Measurements from ENCODE around the gene TMEM225B.

The TMEM225B gene

DNA sequence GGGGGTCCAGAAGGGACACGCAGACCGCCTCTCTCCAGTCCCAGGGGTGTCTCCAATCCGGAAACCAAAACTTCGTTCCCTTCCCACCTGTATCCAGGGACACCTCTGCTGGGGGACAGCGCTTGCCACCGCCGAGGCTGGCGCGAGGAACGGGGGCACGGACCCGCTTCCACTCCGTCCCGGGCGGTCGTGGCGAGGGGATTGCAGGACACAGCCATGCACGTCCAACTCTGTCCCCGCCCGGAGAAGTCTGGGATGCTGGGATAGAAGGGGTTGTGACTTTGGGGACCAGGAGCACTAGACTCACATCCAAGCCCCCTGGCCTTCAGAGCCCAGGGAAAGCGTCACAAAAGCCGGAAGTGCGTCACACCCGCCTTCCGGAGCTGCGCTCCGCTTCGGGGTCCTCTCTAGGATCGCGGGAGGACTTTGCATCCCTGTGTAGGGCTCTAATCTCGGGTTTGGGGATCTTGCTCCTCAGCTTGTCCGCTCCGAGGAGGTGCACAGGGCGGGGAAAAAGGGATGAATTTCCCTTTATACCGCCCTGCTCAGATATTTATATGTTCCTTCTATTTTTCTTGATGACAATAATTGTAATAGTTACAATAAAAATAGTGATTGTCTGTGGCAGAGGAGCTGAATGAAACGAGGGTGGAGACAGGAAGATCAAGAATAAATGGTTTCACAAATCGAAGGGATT is 46.2 kb upstream of the TMEM225B start, which contains the start of gene FAM200A:
TSS of gene FAM200A (minus strand) at position 348 of the 697 bp plus-strand sequence. CDS start 3,707 bp downstream, outside the sequence.
- TF ChIP-seq RARB (CRISPR knock-in tag; IDR thresholded peaks at IDR 0.05) (no peak; the same call in 1 of the 2 replicates), GLIS3 (CRISPR knock-in tag; IDR thresholded peaks at IDR 0.05) (0 out of 2 replicates have a peak, but pooled peaks have one; percentile 68), TOX (CRISPR knock-in tag; IDR thresholded peaks at IDR 0.05; ENCODE audit: borderline replicate concordance) (no peak), CSDC2 (CRISPR knock-in tag; IDR thresholded peaks at IDR 0.05) (0 out of 2 replicates have a peak, but pooled peaks have one; percentile 35), SNAI2 (CRISPR knock-in tag; IDR thresholded peaks at IDR 0.05) (no peak)
- ATAC-seq = peak; percentile 99

- no peak for ATAC-seq
- no peak for TF ChIP-seq ZNF565 (CRISPR knock-in tag; conservative IDR thresholded peaks at IDR 0.05; ENCODE audit: low read depth)
- TF ChIP-seq ISL1 (CRISPR knock-in tag; IDR thresholded peaks at IDR 0.05) = no peak
- TF ChIP-seq CSDC2 (CRISPR knock-in tag; IDR thresholded peaks at IDR 0.05) = no peak
- no peak for TF ChIP-seq OSR1 (CRISPR knock-in tag; IDR thresholded peaks at IDR 0.05)
- TF ChIP-seq TOX (CRISPR knock-in tag; IDR thresholded peaks at IDR 0.05; ENCODE audit: borderline replicate concordance) = no peak
- TF ChIP-seq, protein P1, sequence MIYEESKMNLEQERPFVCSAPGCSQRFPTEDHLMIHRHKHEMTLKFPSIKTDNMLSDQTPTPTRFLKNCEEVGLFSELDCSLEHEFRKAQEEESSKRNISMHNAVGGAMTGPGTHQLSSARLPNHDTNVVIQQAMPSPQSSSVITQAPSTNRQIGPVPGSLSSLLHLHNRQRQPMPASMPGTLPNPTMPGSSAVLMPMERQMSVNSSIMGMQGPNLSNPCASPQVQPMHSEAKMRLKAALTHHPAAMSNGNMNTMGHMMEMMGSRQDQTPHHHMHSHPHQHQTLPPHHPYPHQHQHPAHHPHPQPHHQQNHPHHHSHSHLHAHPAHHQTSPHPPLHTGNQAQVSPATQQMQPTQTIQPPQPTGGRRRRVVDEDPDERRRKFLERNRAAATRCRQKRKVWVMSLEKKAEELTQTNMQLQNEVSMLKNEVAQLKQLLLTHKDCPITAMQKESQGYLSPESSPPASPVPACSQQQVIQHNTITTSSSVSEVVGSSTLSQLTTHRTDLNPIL (CRISPR knock-in tag; IDR thresholded peaks at IDR 0.05; ENCODE audit: low read depth) = no peak
- no peak for TF ChIP-seq RARB (CRISPR knock-in tag; IDR thresholded peaks at IDR 0.05)
- TF ChIP-seq ARNTL (CRISPR knock-in tag; IDR thresholded peaks at IDR 0.05; ENCODE audit: borderline replicate concordance, low read depth) = no peak
- TF ChIP-seq POU6F1 (CRISPR knock-in tag; IDR thresholded peaks at IDR 0.05; ENCODE audit: borderline replicate concordance, low read depth) = no peak
- no peak for TF ChIP-seq ZNF70 (CRISPR knock-in tag; IDR thresholded peaks at IDR 0.05)
- TF ChIP-seq PPARA (CRISPR knock-in tag; IDR thresholded peaks at IDR 0.05; ENCODE audit: borderline replicate concordance) = no peak
These were observed 45.0 kb upstream of the TMEM225B start for GRCh38 chr7:99553039-99553438.

GRCh38 chr7:99554939-99555338 is 43.1 kb upstream of the TMEM225B start:
- ATAC-seq = no peak
- TF ChIP-seq PPARA (CRISPR knock-in tag; IDR thresholded peaks at IDR 0.05; ENCODE audit: borderline replicate concordance) (no peak), OSR1 (CRISPR knock-in tag; IDR thresholded peaks at IDR 0.05) (no peak), TCF4 (CRISPR knock-in tag; IDR thresholded peaks at IDR 0.05; ENCODE audit: borderline replicate concordance) (no peak), ZNF8 (CRISPR knock-in tag; IDR thresholded peaks at IDR 0.05) (no peak), ZNF70 (CRISPR knock-in tag; IDR thresholded peaks at IDR 0.05) (no peak), TSHZ2 (CRISPR knock-in tag; IDR thresholded peaks at IDR 0.05) (no peak), ARNTL (CRISPR knock-in tag; IDR thresholded peaks at IDR 0.05; ENCODE audit: borderline replicate concordance, low read depth) (no peak), GLIS3 (CRISPR knock-in tag; IDR thresholded peaks at IDR 0.05) (no peak), ISL1 (CRISPR knock-in tag; IDR thresholded peaks at IDR 0.05) (no peak), ZNF565 (CRISPR knock-in tag; conservative IDR thresholded peaks at IDR 0.05; ENCODE audit: low read depth) (no peak), BACH2 (CRISPR knock-in tag; IDR thresholded peaks at IDR 0.05; ENCODE audit: borderline replicate concordance) (no peak), CSDC2 (CRISPR knock-in tag; IDR thresholded peaks at IDR 0.05) (no peak), POU6F1 (CRISPR knock-in tag; IDR thresholded peaks at IDR 0.05; ENCODE audit: borderline replicate concordance, low read depth) (no peak), RARB (CRISPR knock-in tag; IDR thresholded peaks at IDR 0.05) (no peak), ZFP3 (CRISPR knock-in tag; IDR thresholded peaks at IDR 0.05) (no peak), ZC3H10 (CRISPR knock-in tag; IDR thresholded peaks at IDR 0.05) (no peak), ESRRG (CRISPR knock-in tag; IDR thresholded peaks at IDR 0.05) (no peak), SNAI2 (CRISPR knock-in tag; IDR thresholded peaks at IDR 0.05) (no peak)
- TF ChIP-seq, protein P2, sequence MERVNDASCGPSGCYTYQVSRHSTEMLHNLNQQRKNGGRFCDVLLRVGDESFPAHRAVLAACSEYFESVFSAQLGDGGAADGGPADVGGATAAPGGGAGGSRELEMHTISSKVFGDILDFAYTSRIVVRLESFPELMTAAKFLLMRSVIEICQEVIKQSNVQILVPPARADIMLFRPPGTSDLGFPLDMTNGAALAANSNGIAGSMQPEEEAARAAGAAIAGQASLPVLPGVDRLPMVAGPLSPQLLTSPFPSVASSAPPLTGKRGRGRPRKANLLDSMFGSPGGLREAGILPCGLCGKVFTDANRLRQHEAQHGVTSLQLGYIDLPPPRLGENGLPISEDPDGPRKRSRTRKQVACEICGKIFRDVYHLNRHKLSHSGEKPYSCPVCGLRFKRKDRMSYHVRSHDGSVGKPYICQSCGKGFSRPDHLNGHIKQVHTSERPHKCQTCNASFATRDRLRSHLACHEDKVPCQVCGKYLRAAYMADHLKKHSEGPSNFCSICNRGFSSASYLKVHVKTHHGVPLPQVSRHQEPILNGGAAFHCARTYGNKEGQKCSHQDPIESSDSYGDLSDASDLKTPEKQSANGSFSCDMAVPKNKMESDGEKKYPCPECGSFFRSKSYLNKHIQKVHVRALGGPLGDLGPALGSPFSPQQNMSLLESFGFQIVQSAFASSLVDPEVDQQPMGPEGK (CRISPR knock-in tag; IDR thresholded peaks at IDR 0.05; ENCODE audit: borderline replicate concordance) = no peak
- TF ChIP-seq, protein P1 (CRISPR knock-in tag; IDR thresholded peaks at IDR 0.05; ENCODE audit: low read depth) = no peak
